Esophagus squamous epithelium (tissue), 5 donors: ENCODE measurements around the gene CDK17. TPM values are rescaled to one million over a fixed set of nuclear protein-coding genes. Genes with fewer than 3 reads are reported as not detected.
"Not testable (repeated sequence)": the region's sequence is repeated elsewhere in the genome, so short reads cannot be mapped to it uniquely, and the experiment has no call there.

Experiments
- DNase-seq: peaks from one replicate; lab custom pipeline; 2025; lab: John Stamatoyannopoulos, UW
- H3K27ac ChIP-seq, 4 donors: fragments of 200-600 bp; sonication (generic); one replicate each; pipeline ENCODE4 v1.5.1; 2016 to 2019; ENCODE audit warnings: mild to moderate bottlenecking in 1 of 4
- H3K27me3 ChIP-seq, 4 donors: fragments of 200-600 bp; sonication (generic); 1 replicate in 3 of 4; 2 replicates in 1 of 4; pipeline versions ENCODE4 v1.5.1 to v1.6.0; 2017 to 2021; ENCODE audit warnings: antibody characterized with exemption in 1 of 4
- H3K36me3 ChIP-seq, 3 donors: fragments of 200-600 bp; sonication (generic); one replicate each; pipeline ENCODE4 v1.5.1; 2016 to 2019
- H3K4me1 ChIP-seq, 3 donors: fragments of 200-600 bp; sonication (generic); one replicate each; pipeline ENCODE4 v1.5.1; 2017 to 2019
- H3K4me3 ChIP-seq, 4 donors: fragments of 200-600 bp; sonication (generic); 1 replicate in 3 of 4; 2 replicates in 1 of 4; pipeline ENCODE4 v1.5.1; 2016 to 2019; ENCODE audit warnings: mild to moderate bottlenecking in 2 of 4, moderate library complexity in 1 of 4
- H3K9me3 ChIP-seq, 3 donors: fragments of 200-600 bp; sonication (generic); one replicate each; pipeline ENCODE4 v1.5.1; 2016 to 2019
- POLR2A ChIP-seq, 4 donors: fragments of 450-650 bp; IDR thresholded peaks; one replicate each; pipeline ENCODE4 v1.6.1; 2017; ENCODE audit warnings: antibody characterized with exemption in 4 of 4, mild to moderate bottlenecking in 4 of 4, moderate library complexity in 3 of 4
- WGBS, 2 donors: methylation state at CpG; one replicate each; pipeline ENCODE4 v1.1.5; 2018; 5-methylcytosine and 5-hydroxymethylcytosine counted together
- intact Hi-C: fragments of 100-400 bp; cut with DNase I; formaldehyde crosslinking; loops from one replicate; pipeline ENCODE4 v1.15.0; 2022
- total RNA-seq, 4 donors: library from RNA; depleted of rRNA; stranded (reverse); fragments of >200 nt; gene quantifications; one replicate each; pipeline ENCODE4 v1.1.0, GENCODE V29; 2016
- TF ChIP-seq, protein P1 (sequence below), 6 experiments: fragments of 450-650 bp in 4 of 6; fragments of 200-600 bp in 2 of 6; sonication (generic) in 2 of 6; IDR thresholded peaks; one replicate each; pipeline ENCODE4 v1.5.1; 2016 to 2019; ENCODE audit warnings: antibody characterized with exemption in 6 of 6, mild to moderate bottlenecking in 4 of 6, moderate library complexity in 4 of 6
- donor health status: DM: yes; HTN: yes; CAD: no.

Gene CDK17
- total RNA-seq, 4 donors from 2014 or later = 15.4 to 37.4 (median 19.9) TPM

DNA sequence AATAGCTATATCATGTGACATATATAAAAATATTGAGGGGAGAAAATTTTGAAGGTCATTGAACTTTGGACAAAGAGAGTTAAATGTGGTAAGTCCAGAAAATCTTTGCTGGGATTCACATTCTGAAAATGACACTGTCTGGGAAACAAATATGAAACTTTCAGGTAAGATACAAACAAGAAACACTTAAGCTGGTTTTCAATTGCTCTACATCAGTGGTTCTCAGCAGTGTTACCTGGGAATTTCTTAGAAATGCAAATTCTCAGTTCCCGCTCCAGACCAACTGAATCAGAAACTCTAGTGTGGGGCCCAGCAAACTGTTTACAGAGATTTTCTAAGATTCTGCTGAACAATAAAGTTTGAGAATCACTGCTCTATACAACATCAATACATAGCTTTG lies 3.6 kb upstream of the CDK17 start:
- 94 to 100% methylated on average over 1 of the region's 1 CpG for WGBS, 2 donors
- no peak overlapping the region for H3K27ac ChIP-seq
- TF ChIP-seq, protein P1, sequence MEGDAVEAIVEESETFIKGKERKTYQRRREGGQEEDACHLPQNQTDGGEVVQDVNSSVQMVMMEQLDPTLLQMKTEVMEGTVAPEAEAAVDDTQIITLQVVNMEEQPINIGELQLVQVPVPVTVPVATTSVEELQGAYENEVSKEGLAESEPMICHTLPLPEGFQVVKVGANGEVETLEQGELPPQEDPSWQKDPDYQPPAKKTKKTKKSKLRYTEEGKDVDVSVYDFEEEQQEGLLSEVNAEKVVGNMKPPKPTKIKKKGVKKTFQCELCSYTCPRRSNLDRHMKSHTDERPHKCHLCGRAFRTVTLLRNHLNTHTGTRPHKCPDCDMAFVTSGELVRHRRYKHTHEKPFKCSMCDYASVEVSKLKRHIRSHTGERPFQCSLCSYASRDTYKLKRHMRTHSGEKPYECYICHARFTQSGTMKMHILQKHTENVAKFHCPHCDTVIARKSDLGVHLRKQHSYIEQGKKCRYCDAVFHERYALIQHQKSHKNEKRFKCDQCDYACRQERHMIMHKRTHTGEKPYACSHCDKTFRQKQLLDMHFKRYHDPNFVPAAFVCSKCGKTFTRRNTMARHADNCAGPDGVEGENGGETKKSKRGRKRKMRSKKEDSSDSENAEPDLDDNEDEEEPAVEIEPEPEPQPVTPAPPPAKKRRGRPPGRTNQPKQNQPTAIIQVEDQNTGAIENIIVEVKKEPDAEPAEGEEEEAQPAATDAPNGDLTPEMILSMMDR (IDR thresholded peaks at IDR 0.05) = no peak
- no peak for TF ChIP-seq POLR2A (IDR thresholded peaks at IDR 0.05)
- no peaks in the 10 kb centered on the region for H3K9me3 ChIP-seq
- peaks cover 0 to 21% (median 0%) of the 10 kb centered on the region in 3 donors for H3K4me1 ChIP-seq
- intact Hi-C loops = loop anchor here (5.0 to 10.0 kb wide), 2 partner anchors 111 to 187 kb away; no protein-coding TSS in a partner anchor
- no peaks in the 10 kb centered on the region for H3K27me3 ChIP-seq
- no peak overlapping the region for H3K4me3 ChIP-seq
- DNase-seq = no peak
- no peaks in the 10 kb centered on the region for H3K36me3 ChIP-seq

DNA sequence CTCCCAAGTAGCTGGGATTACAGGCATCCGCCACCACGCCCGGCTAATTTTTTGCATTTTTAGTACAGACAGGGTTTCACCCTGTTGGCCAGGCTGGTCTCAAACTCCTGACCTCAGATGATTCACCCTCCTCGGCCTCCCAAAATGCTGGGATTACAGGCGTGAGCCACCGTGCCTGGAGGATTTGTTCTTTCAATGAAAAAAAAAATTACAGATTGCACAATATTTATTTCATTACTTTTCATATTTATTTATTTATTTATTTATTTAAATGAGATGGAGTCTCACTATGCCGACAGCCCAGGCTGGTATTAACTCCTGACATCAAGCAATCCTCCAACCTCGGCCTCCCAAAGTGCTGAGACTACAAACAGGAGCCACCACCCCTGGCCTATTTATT lies 2.3 kb upstream of the CDK17 start:
- H3K27ac ChIP-seq, H3K36me3 ChIP-seq, H3K4me3 ChIP-seq, H3K9me3 ChIP-seq, DNase-seq, H3K27me3 ChIP-seq: not testable (repeated sequence)
- 60 to 69% methylated on average over 8 of the region's 8 CpGs for WGBS, 2 donors
- H3K4me1 ChIP-seq = peaks cover 0 to 28% (median 10%) of the 10 kb centered on the region in 3 donors
- intact Hi-C loops = loop anchor here (5.0 to 10.0 kb wide), 2 partner anchors 112 to 185 kb away; no protein-coding TSS in a partner anchor

DNA sequence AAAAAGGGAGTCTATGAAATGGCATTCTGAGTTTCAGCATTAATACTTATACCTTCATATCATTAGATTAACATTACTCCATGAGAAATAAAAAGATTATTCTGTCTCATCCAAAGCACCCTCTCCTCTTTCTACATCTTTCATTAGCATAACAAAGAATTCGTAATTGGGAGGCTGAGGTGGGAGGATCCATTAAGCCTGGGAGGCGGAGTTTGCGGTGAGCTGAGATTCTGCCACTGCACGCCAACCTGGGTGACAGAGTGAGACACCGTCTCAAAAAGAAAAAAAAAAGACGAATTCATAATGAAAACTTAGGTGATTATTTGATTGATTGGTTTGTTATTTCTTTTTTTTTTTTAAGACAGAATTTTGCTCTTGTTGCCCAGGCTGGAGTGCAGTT lies 1.8 kb upstream of the CDK17 start:
- DNase-seq = no peak

DNA sequence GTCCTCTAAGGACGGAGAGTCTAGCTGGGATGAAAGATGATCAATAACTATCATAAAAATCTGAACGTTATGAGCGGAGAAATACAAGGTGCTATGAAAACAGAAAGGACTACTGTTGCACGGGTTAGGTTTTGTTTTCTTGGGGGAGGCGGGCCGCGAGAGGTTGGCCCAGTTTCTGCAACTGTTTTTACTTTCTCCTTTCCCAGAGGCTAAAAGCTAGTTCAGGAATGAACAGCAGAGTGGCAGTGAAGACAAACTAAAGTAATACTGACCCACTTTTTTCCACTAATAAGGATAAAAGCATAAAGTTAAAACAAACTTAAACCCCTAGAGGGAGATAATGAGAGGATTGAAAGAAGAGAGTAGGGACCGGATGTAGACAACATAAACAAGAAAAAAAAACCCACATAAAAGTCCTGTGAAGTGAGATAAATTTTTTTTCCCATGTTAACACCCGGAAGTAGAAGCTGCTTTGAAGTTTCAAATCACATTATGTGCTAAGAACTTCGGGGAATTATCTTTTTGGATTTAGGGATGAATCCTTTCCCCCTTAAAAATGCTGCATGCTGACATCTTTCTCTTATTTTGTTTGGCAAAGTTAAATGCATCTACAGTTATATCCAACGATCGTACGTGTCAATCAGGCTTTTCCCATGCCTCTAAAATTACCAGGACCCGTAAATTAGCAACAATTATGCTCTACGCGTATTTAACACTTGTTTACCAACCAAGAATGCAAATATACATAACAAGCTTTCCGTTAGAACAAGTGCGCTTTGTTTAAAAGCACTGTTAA lies 1.0 kb upstream of the CDK17 start:
- intact Hi-C loops = loop anchor here (5.0 to 10.0 kb wide), 2 partner anchors 114 to 184 kb away; no protein-coding TSS in a partner anchor

More for the DNA sequence above, 1.8 kb upstream of the CDK17 start:
- Histone ChIP-seq H3K36me3 (no peaks in the 10 kb centered on the region), H3K4me3 (no peak overlapping the region), H3K27me3 (no peaks in the 10 kb centered on the region), H3K9me3 (no peaks in the 10 kb centered on the region), H3K4me1 (peaks cover 0 to 33% (median 13%) of the 10 kb centered on the region in 3 donors), H3K27ac (peak overlapping the region in 2 of 4 donors; percentile 96 to 100)
- intact Hi-C loops = loop anchor here (5.0 to 10.0 kb wide), 2 partner anchors 113 to 185 kb away; no protein-coding TSS in a partner anchor
- TF ChIP-seq, protein P1 (IDR thresholded peaks at IDR 0.05) = no peak
- no peak for TF ChIP-seq POLR2A (IDR thresholded peaks at IDR 0.05)
- 78 to 94% methylated on average over 6 of the region's 6 CpGs for WGBS, 2 donors

DNA sequence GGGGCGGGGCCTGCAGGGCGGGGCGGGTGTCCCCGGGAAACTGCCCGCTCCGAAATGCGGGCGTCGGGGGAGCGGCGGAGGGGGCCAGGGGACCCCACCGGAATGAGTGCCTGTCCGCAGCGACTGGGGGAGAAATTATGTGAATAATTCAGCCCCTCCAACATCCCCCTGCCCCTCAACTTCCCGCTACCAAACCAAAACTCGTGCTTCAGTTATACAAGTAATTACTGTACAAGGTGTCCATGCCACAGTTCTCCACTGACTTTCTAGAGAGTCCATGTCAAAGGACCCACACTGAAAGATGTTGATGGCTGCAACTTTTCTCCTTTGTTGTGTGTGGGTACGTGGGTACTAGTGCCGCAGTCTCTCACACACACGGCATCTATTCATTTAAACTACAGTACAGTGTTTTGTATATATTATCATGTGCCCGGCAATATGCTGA lies 414 bp upstream of the CDK17 start:
- intact Hi-C loops = loop anchor here (5.0 to 10.0 kb wide), 2 partner anchors 114 to 183 kb away; no protein-coding TSS in a partner anchor

More for the DNA sequence above, 1.0 kb upstream of the CDK17 start:
- peaks cover 0 to 41% (median 18%) of the 10 kb centered on the region in 3 donors for H3K4me1 ChIP-seq
- no peaks in the 10 kb centered on the region for H3K27me3 ChIP-seq
- 9 to 11% methylated on average over 18 of the region's 18 CpGs for WGBS, 2 donors
- peak overlapping the region; percentile 83 to 100 (median 92) for H3K4me3 ChIP-seq
- DNase-seq = no peak
- TF ChIP-seq, protein P1 (IDR thresholded peaks at IDR 0.05) = peak in 5 of 6 experiments; percentile 31 to 63 (median 53)
- no peak for TF ChIP-seq POLR2A (IDR thresholded peaks at IDR 0.05)
- H3K36me3 ChIP-seq = no peaks in the 10 kb centered on the region
- H3K9me3 ChIP-seq = no peaks in the 10 kb centered on the region
- peak overlapping the region; percentile 96 to 100 (median 98) for H3K27ac ChIP-seq

More for the DNA sequence above, 414 bp upstream of the CDK17 start:
- H3K9me3 ChIP-seq = no peaks in the 10 kb centered on the region
- no peaks in the 10 kb centered on the region for H3K36me3 ChIP-seq
- H3K4me3 ChIP-seq = peak overlapping the region; percentile 83 to 100 (median 92)
- peaks cover 0 to 47% (median 18%) of the 10 kb centered on the region in 3 donors for H3K4me1 ChIP-seq
- no peaks in the 10 kb centered on the region for H3K27me3 ChIP-seq
- peak overlapping the region; percentile 96 to 100 (median 98) for H3K27ac ChIP-seq
- no peak for DNase-seq
- 0% methylated on average over 6 of the region's 20 CpGs for WGBS, 2 donors
- TF ChIP-seq, protein P1 (IDR thresholded peaks at IDR 0.05) = no peak
- TF ChIP-seq POLR2A (IDR thresholded peaks at IDR 0.05) = no peak
